HCT116 (cell line): ENCODE results near the gene MIEF1. TPM values are rescaled to one million over a fixed set of nuclear protein-coding genes. Genes with fewer than 3 reads are reported as not detected.

Experiments used
- ATAC-seq: fragments of 200-7000 bp; cut with Tn5 transposase; 2 replicates; pipeline ENCODE4 v1.9.1; 2020; ENCODE audit warnings: mild to moderate bottlenecking, moderate library complexity
- BruUV-seq: library from RNA; stranded (reverse); fragments of 400-500 nt; replicated peaks from 2 replicates; lab custom pipeline; 2021; lab: Mats Ljungman, UMichigan
- CTCF ChIA-PET: fragments of 300-600 bp; sonication (Branson Sonifier 250); formaldehyde crosslinking; loops from one replicate; lab custom pipeline; 2021; ENCODE audit warnings: antibody characterized with exemption; lab: Charles Lee
- POLR2A ChIA-PET: fragments of 300-600, 350-600 bp; sonication (Branson Sonifier 250); formaldehyde crosslinking; loops from one replicate; lab custom pipeline; 2021; ENCODE audit warnings: antibody characterized with exemption; lab: Charles Lee
- RAD21 ChIA-PET, 2 experiments: fragments of 300-600 bp; sonication (Branson Sonifier 250); formaldehyde crosslinking; loops; one replicate each; lab custom pipeline; 2023; ENCODE audit warnings: low total read pairs in 2 of 2; ENCODE audit not compliant: uncharacterized antibody in 2 of 2, unreplicated experiment in 2 of 2, low non-redundant PET in 1 of 2; lab: Charles Lee
- DNase-seq: peaks from one replicate; pipeline ENCODE4 v3.0.0-alpha.2; 2010; ENCODE audit warnings: low read depth, low spot score
- H2AFZ ChIP-seq: fragments of 200-600 bp; shearing (Covaris generic), sonication (generic); 2 replicates; pipeline ENCODE4 v1.6.1; 2017; ENCODE audit warnings: low read depth, mixed run types, mixed read lengths, antibody characterized with exemption, low read length; ENCODE audit not compliant: poor library complexity, severe bottlenecking
- H3K27ac ChIP-seq: 2 replicates; pipeline ENCODE4 v1.5.1; 2012; ENCODE audit warnings: low read depth, low read length
- H3K27me3 ChIP-seq: fragments of 200-600 bp; sonication (generic); 2 replicates; pipeline ENCODE4 v1.6.1; 2016; ENCODE audit warnings: mixed run types, low read length, mixed read lengths; ENCODE audit not compliant: insufficient read depth
- H3K36me3 ChIP-seq, 2 experiments: fragments of 200-500 bp in 1 of 2; fragments of 200-600 bp in 1 of 2; sonication (Bioruptor generic) in 1 of 2; sonication (generic) in 1 of 2; 2 replicates each; pipeline versions ENCODE4 v1.5.1 to v1.6.1; 2014 to 2016; ENCODE audit warnings: low read length in 2 of 2, inconsistent platforms in 1 of 2, mixed read lengths in 1 of 2, mixed run types in 1 of 2; ENCODE audit not compliant: insufficient read depth in 2 of 2, control insufficient read depth in 1 of 2
- H3K4me1 ChIP-seq, 2 experiments: fragments of 200-600 bp in 1 of 2; sonication (generic) in 1 of 2; 2 replicates each; pipeline versions ENCODE4 v1.5.1 to v1.6.1; 2012 to 2017; ENCODE audit warnings: low read length in 2 of 2, inconsistent platforms in 1 of 2, mild to moderate bottlenecking in 1 of 2, mixed read lengths in 1 of 2, mixed run types in 1 of 2, moderate library complexity in 1 of 2; ENCODE audit not compliant: insufficient read depth in 2 of 2, control insufficient read depth in 1 of 2
- H3K4me2 ChIP-seq: fragments of 200-600 bp; sonication (generic); 2 replicates; pipeline ENCODE4 v1.6.1; 2017; ENCODE audit warnings: mixed run types, low read length, mixed read lengths
- H3K4me3 ChIP-seq, 2 experiments: fragments of 200-600 bp in 1 of 2; sonication (generic) in 1 of 2; replicated peaks in 1 of 2; 2 replicates each; pipeline ENCODE4 v1.5.1; 2011 to 2016; ENCODE audit warnings: low read length in 2 of 2, control low read depth in 1 of 2, low read depth in 1 of 2, mild to moderate bottlenecking in 1 of 2, mixed read lengths in 1 of 2, mixed run types in 1 of 2
- H3K79me2 ChIP-seq: fragments of 200-600 bp; sonication (generic); 2 replicates; pipeline ENCODE4 v1.6.1; 2017; ENCODE audit warnings: mild to moderate bottlenecking, mixed run types, low read length, moderate library complexity, mixed read lengths; ENCODE audit not compliant: insufficient read depth
- H3K9ac ChIP-seq: fragments of 200-600 bp; sonication (generic); 2 replicates; pipeline ENCODE4 v1.6.1; 2016; ENCODE audit warnings: low read length, mixed read lengths
- H3K9me2 ChIP-seq: fragments of 200-600 bp; sonication (generic), shearing (Covaris generic); 2 replicates; pipeline ENCODE4 v1.6.1; 2017; ENCODE audit warnings: mixed run types, mild to moderate bottlenecking, moderate library complexity; ENCODE audit not compliant: insufficient read depth
- H3K9me3 ChIP-seq, 2 experiments: fragments of 200-500 bp in 1 of 2; fragments of 200-600 bp in 1 of 2; sonication (Bioruptor generic) in 1 of 2; sonication (generic) in 1 of 2; 2 replicates each; pipeline ENCODE4 v1.6.1; 2014 to 2017; ENCODE audit warnings: low read length in 2 of 2, mixed read lengths in 2 of 2, inconsistent platforms in 1 of 2, low read depth in 1 of 2, mild to moderate bottlenecking in 1 of 2, mixed run types in 1 of 2, moderate library complexity in 1 of 2; ENCODE audit not compliant: control insufficient read depth in 1 of 2, insufficient read depth in 1 of 2
- H4K20me1 ChIP-seq: fragments of 200-600 bp; sonication (generic), shearing (Covaris generic); 2 replicates; pipeline ENCODE4 v1.6.1; 2017; ENCODE audit warnings: mixed run types, mild to moderate bottlenecking, moderate library complexity; ENCODE audit not compliant: insufficient read depth
- ATF3 ChIP-seq: IDR thresholded peaks from 2 replicates; pipeline ENCODE4 v1.6.1; 2012
- CEBPB ChIP-seq: IDR thresholded peaks from 2 replicates; pipeline ENCODE4 v1.6.1; 2012; ENCODE audit warnings: low read depth
- ELF1 ChIP-seq: IDR thresholded peaks from 2 replicates; pipeline ENCODE4 v1.6.1; 2012; ENCODE audit warnings: low read depth, borderline replicate concordance
- EZH2 ChIP-seq: fragments of 200-600 bp; sonication (generic); IDR thresholded peaks from 2 replicates; pipeline ENCODE4 v1.6.1; 2017; ENCODE audit warnings: antibody characterized with exemption, mixed run types
- EZH2phosphoT487 ChIP-seq: fragments of 200-600 bp; IDR thresholded peaks from 2 replicates; pipeline ENCODE4 v1.6.1; 2018; ENCODE audit warnings: antibody characterized with exemption, borderline replicate concordance
- FOSL1 ChIP-seq: IDR thresholded peaks from 2 replicates; pipeline ENCODE4 v1.6.1; 2012; ENCODE audit warnings: low read depth
- JUND ChIP-seq: IDR thresholded peaks from 2 replicates; pipeline ENCODE4 v1.6.1; 2012
- MAX ChIP-seq: IDR thresholded peaks from 2 replicates; pipeline ENCODE4 v1.6.1; 2012
- POLR2A ChIP-seq: IDR thresholded peaks from 2 replicates; pipeline ENCODE4 v1.7.0; 2011; ENCODE audit warnings: borderline replicate concordance; ENCODE audit not compliant: insufficient read depth, insufficient read length; ENCODE audit errors: extremely low read depth
- RAD21 ChIP-seq: IDR thresholded peaks from 2 replicates; pipeline ENCODE4 v1.6.1; 2012; ENCODE audit warnings: low read depth, mild to moderate bottlenecking
- SIN3A ChIP-seq: IDR thresholded peaks from 2 replicates; pipeline ENCODE4 v1.6.1; 2012; ENCODE audit warnings: low read depth
- SRF ChIP-seq: IDR thresholded peaks from 2 replicates; pipeline ENCODE4 v1.6.1; 2012; ENCODE audit warnings: low read depth
- TCF7L2 ChIP-seq: IDR thresholded peaks from 2 replicates; pipeline ENCODE4 v1.7.0; 2011; ENCODE audit warnings: borderline replicate concordance, inconsistent platforms; ENCODE audit not compliant: insufficient read depth, insufficient read length; ENCODE audit errors: extremely low read depth
- YY1 ChIP-seq: IDR thresholded peaks from 2 replicates; pipeline ENCODE4 v1.6.1; 2011; ENCODE audit warnings: low read length, low read depth, moderate library complexity, mild to moderate bottlenecking; ENCODE audit not compliant: insufficient replicate concordance; ENCODE audit errors: extremely low read depth
- ZBTB33 ChIP-seq: IDR thresholded peaks from 2 replicates; pipeline ENCODE4 v1.6.1; 2011; ENCODE audit warnings: mild to moderate bottlenecking, low read length, moderate library complexity; ENCODE audit not compliant: insufficient replicate concordance; ENCODE audit errors: extremely low read depth
- ZFX ChIP-seq: fragments of 450-650 bp; IDR thresholded peaks from 2 replicates; pipeline ENCODE4 v1.6.1; 2017
- ZNF274 ChIP-seq: fragments of 200-500 bp; sonication (Bioruptor generic); IDR thresholded peaks from 2 replicates; pipeline ENCODE4 v1.6.1; 2014; ENCODE audit warnings: mild to moderate bottlenecking, low read depth, low read length, inconsistent platforms
- intact Hi-C: fragments of 100-400 bp; cut with micrococcal nuclease; formaldehyde crosslinking; loops from 2 replicates; pipeline ENCODE4 v1.10.0; 2022
- total RNA-seq: library from RNA; stranded (reverse); gene quantifications from one replicate; pipeline ENCODE4 v1.2.1, GENCODE V29; 2021; ENCODE audit not compliant: unreplicated experiment

The MIEF1 gene
- total RNA-seq, 1 experiment from 2014 or later: 42.8 TPM

DNA sequence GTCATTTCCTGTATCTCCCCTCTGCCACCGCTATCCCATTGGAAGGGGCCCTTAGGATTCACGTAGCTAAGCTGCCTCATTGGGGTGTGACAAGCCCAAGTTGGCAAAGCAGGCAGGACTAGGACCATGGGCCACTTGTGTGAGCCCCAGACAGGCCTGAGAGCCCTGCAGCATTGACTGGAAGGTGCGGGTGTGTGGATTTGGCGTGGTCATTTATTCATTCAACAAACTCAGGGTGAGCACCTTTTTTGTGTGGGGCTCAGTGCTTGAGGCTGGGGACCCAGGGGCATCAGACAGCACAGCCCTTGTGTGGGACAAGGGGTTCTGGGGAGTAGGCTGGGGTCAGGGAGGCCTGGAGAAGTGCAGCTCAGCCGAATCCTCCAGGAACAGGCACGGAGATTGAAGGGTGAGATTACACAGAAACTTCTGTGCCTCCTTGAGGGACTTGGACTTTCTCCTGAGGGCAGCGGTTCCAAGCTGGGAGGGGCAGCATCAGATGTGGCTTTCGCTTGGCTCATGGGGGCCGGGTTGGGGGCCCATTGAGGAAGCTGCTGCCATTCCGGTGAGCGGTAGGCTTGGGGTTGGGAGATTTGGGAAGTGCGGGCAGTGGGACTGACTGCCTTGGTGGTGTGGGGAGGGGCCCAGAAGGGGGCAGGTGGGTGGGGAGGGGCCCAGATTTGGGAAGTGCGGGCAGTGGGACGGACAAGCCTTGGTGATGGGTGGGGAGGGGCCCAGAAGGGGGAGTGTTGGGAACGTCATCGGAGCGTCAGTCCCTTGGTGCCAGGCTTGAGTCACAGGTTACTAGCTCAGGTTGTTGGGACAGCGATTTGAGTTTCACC, 33.4 kb upstream of the MIEF1 start:
- H3K27me3 ChIP-seq: no peaks in the 10 kb centered on the region
- H3K4me2 ChIP-seq: no peak overlapping the region
- no peaks in the 10 kb centered on the region for H3K36me3 ChIP-seq
- no peaks in the 10 kb centered on the region for H3K9me3 ChIP-seq
- TF ChIP-seq RAD21: no peak
- no peak for TF ChIP-seq SRF
- no peak for TF ChIP-seq CEBPB
- no peak for TF ChIP-seq YY1
- TF ChIP-seq EZH2: no peak
- TF ChIP-seq ELF1: no peak
- TF ChIP-seq ZBTB33: no peak
- no peak for TF ChIP-seq ZFX
- no peak for TF ChIP-seq POLR2A
- TF ChIP-seq TCF7L2: no peak
- no peak for TF ChIP-seq SIN3A
- no peak for TF ChIP-seq EZH2phosphoT487
- TF ChIP-seq ZNF274: no peak
- no peak for TF ChIP-seq FOSL1
- no peak for TF ChIP-seq ATF3
- no peak for TF ChIP-seq MAX
- no peak for TF ChIP-seq JUND
- TF ChIP-seq, all 23 proteins: peak for 0
- Histone ChIP-seq H3K27ac (no peak overlapping the region), H3K9ac (no peak overlapping the region), H3K79me2 (no peaks in the 10 kb centered on the region), H3K4me1 (peaks cover 0 to 13% of the 10 kb centered on the region in 2 experiments; a peak in 1 of 4 replicates), H3K9me2 (no peaks in the 10 kb centered on the region), H3K4me3 (no peak overlapping the region), H2AFZ (no peak overlapping the region), H4K20me1 (no peaks in the 10 kb centered on the region)
- RAD21 ChIA-PET: no interaction called here
- DNase-seq (no peak), ATAC-seq (no peak)
- no TSS peak for BruUV-seq
- POLR2A ChIA-PET: no interaction called here
- CTCF ChIA-PET: no interaction called here
- intact Hi-C loops: no loop called here
